T-helper 2 cell treated with Interferon-gamma antibody and Interleukin-4, amounts not matched to agents 100 ng/mL and 5 ng/mL, for 36 hours (primary cell): ENCODE results near the gene TLX3. TPM values are rescaled to one million over a fixed set of nuclear protein-coding genes. Genes with fewer than 3 reads are reported as not detected.

ENCODE experiments used
- intact Hi-C: fragments of 100-400 bp; cut with micrococcal nuclease; formaldehyde crosslinking; loops from one replicate; pipeline ENCODE4 v1.15.1; 2023
- total RNA-seq: library from RNA; stranded (reverse); gene quantifications from 2 replicates; pipeline ENCODE4 v1.2.3, GENCODE V29; 2022

TLX3 gene
- total RNA-seq, 1 donor from 2014 or later, result not detected

DNA sequence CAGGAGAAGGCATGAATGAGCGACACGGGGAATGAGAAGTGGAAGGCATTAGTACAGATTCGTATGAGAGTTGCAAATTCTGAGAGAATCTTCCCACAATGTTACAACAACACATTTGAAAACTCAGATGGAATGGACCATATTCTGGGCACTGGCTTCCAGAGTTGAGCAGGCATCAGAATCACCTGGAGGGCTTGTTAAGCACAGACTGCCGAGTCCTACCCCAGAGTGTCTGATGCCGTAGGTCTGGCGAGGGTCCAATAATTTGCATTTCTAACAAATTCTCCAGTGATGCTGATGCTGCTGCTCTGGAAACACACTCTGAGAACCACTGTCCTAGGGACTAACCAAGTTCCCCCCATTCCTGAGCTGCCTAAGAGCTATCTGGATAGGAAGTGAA is 2.9 kb upstream of the TLX3 start:
- intact Hi-C loops, result no loop called here

DNA sequence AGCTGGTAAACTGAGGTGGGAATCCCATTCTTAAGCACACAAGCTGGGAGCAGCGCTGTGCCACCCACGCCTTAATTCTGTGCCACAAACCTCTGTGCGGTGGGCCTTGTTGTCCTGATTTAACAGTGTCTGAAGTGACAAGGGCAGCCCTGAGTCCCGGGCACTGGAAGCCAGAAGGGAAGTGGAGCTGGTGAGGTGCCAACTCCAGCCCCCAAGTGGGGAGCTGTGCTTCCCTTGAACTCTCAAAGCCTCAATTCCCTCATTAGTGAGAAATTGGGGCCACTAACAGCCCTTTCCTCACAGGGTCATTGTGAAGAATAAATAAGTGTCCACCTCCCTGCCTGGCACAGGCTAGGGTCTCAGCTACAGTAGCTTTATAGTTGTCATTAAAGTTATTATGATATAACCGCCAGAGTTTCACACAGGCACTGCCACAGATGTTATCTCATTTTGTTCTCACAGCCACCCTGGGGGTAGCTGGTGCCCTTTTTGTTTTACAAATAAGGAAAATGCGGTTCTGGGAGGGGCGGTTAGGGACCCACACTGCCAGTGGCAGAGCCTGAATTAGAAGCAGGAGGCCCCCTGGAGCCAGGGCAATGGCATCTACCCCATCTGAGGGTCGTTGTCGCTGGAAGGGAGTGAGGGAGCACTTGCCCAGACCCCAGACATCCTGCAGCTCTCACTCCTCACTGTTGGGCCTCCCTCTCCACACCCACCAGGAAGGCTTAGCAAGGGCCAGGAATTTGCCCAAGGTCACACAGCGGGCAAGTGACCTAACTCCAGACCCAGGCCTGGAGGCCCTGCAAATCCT is 2.1 kb upstream of the TLX3 start:
- intact Hi-C loops, result no loop called here

- intact Hi-C loops, result no loop called here
Observed at GRCh38 chr5:171307789-171308452, 1.1 kb upstream of the TLX3 start.

- intact Hi-C loops, result loop anchor here (5.0 kb wide), 1 partner anchor 1933 kb away; no protein-coding TSS in a partner anchor
Observed at GRCh38 chr5:171309276-171310211, 496 bp downstream of the TLX3 start.

- intact Hi-C loops, result loop anchor here (5.0 kb wide), 1 partner anchor 1932 kb away; no protein-coding TSS in a partner anchor
Observed at GRCh38 chr5:171310212-171310818, 1.3 kb downstream of the TLX3 start.

DNA sequence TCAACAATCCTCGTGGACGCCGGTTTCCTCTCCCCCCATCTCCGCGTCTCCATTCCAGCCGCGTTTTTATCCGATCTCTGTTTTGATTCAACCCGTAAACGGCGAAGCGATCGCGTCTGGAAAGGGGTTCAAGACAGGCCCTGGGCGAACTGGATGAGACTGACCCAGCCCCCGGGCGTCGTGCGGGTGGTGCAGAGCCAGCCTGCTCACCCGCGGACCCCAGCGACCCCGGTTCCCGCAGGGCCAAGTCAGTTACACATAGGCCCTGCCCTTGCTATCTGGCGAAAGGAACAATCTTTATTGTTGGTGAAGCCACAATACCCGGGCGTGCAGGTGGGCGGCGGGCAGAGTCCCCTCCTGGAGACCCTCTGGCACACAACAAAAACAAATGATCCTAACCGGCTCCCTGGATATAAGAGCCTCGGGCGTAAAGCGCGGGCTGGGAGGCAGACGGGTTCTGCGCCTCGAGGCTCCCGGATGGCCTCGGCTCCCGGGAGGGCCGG is 1.8 kb downstream of the TLX3 start:
- intact Hi-C loops, result loop anchor here (5.0 kb wide), 1 partner anchor 1931 kb away; no protein-coding TSS in a partner anchor

DNA sequence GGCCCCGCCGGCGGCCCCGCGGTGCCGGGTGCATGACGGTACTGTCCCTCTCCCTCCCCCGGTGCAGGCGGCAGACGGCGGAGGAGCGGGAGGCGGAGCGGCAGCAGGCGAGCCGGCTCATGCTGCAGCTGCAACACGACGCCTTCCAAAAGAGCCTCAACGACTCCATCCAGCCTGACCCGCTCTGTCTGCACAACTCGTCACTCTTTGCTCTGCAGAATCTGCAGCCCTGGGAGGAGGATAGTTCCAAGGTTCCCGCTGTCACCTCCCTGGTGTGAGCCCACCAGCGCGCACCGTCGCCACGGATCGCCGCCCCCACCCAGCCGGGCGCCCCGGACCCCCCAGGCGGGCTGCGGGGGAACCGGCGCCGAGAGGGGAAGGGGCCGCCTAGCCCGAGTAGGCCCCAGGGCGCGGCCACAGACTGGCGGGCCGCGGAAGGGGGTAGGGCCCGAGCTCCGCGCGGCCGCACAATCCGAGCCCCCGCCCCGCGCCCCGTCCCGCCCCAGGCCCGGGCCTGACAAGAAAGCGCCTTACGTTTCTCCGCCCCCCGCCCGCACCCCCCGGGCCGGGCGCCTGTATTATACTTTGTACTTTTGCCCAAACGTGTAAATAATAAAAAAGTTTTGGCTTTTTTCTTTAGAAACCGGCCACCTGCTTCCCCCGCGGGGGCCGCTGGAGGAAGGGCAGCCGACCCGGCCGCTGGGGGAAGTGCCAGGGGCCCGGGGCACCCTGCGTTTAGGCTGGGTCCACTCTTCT is 2.5 kb downstream of the TLX3 start:
- intact Hi-C loops, result loop anchor here (5.0 kb wide), 1 partner anchor 1931 kb away; no protein-coding TSS in a partner anchor

DNA sequence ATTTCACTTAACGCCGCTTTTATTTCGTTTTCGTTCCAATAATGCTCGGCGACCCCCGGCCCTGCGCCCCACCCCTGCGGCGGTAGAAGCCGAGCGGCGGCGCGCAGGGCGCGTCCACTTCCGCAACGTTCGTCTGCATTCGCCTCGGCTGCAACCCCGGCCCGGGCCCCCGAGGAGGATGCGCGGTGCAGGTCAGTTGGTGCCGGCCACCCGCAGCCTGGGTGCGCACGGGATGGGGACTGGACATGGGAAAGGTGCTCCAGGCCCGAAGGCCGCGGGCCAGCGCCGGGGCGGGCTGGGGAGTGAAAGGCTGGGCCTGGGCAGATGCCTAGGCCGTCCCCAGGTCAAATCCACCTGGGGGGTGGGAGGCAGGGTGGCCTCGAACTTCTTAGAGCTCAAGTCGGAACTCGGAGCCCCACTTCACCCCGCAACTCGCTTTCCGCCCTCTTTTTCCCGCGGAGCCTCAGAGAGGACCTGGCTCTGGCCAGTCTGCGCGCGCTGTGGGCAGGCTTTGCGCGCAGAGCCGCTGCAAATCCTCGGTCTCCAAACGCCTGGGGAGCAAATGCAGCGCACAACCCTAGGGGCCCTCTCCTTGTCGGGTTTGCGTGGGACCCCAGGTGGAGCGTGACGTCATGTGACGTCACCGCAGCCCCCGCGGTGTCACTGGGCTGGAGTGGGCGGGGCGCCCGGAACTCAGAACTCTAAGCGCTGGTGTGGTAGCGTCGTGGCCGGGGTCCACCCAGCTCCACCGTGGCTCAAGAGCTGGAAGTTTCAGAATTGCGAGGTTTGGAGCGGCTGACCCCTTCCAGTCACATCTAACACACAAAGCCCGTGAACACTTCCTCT is 3.3 kb downstream of the TLX3 start:
- intact Hi-C loops, result loop anchor here (5.0 kb wide), 1 partner anchor 1930 kb away; no protein-coding TSS in a partner anchor

- intact Hi-C loops, result loop anchor here (5.0 kb wide), 1 partner anchor 1929 kb away; no protein-coding TSS in a partner anchor
Observed at GRCh38 chr5:171313481-171314206, 4.6 kb downstream of the TLX3 start.

- intact Hi-C loops, result loop anchor here (5.0 kb wide), 1 partner anchor 1927 kb away; no protein-coding TSS in a partner anchor
Observed at GRCh38 chr5:171314728-171315385, 5.8 kb downstream of the TLX3 start.

DNA sequence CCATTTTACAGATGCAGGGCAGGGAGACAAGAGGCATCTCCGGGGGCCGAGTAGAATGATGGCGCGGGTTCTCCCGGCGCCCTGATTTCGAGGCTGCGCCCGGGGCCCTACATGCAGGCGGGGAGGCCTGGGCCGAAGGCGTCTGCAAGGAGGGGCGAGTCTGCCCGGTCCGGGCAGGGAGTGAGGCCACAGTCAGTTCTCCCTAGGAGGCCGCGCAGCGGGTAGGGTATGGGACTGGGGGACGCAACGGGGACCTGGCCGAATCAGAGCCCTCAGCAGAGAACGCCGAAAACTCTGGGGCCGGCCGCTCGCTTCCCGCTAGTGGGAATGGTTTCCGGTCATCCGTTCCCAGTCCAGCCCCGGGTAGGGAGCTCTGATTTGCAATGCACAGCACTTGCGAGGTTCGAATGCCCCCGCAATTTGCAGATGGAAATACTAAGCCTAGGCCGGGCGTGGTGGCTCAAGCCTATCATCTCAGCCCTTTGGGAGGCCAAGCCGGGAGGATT is 6.4 kb downstream of the TLX3 start:
- intact Hi-C loops, result no loop called here

- intact Hi-C loops, result no loop called here
Observed at GRCh38 chr5:171315925-171316257, 6.8 kb downstream of the TLX3 start.

DNA sequence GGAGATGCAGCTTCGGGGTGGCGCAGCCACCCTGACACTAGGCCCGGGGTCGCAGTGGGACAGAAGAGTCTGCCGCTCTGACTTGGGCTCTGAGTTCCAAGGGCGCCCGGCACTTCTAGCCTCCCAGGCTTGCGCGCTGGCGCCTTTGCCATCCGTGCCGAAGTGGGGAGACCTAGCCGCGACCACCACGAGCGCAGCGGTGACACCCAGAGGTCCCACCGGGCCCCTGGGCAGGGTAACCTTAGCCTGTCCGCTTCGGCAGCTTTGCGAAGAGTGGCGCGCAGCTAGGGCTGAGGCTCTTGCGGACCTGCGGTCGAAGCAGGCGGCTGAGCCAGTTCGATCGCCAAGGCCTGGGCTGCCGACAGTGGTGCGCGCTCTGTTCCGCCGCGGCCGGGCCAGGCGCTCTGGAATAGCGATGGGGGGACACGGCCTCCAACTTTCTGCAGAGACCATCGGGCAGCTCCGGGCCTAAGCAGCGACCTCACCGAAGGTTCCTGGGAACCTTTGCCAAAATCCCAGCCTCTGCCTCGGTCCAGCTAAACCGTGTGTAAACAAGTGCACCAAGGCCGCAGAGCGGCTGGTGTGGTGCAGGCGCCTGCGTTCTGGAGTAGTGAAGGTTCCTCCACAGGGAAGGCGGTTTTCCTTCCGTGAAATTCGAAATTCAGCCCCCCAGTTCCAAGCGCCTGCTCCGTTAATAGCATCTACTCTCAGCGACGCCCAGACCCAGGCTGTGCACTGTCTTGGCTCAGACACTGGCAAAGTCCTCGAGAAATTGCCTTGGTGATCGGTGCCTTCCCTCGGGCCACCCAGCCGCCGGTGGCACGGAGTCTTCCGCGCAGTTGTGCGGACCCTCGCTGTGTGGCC is 7.4 kb downstream of the TLX3 start:
- intact Hi-C loops, result no loop called here

DNA sequence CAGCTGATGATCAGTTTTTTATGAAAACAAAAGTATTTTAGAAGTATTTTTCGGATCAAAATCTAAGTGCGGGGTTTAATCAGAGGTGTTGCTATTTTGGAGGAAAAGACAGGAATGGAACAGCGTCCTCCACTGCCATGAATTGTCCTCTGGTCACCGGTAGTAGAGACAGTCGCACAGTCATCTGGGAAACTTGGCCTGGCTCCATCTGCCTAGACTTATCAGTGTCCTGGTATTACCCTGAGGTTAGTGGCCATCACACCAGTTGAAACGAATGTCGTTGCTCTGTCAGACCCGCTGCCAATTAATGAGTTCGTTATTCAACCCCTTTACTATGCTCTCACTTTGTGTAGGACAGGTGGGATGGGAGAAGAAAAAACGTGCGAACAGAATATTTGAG is 8.2 kb downstream of the TLX3 start:
- intact Hi-C loops, result no loop called here

- intact Hi-C loops, result no loop called here
Observed at GRCh38 chr5:171318026-171318425, 9.0 kb downstream of the TLX3 start.

DNA sequence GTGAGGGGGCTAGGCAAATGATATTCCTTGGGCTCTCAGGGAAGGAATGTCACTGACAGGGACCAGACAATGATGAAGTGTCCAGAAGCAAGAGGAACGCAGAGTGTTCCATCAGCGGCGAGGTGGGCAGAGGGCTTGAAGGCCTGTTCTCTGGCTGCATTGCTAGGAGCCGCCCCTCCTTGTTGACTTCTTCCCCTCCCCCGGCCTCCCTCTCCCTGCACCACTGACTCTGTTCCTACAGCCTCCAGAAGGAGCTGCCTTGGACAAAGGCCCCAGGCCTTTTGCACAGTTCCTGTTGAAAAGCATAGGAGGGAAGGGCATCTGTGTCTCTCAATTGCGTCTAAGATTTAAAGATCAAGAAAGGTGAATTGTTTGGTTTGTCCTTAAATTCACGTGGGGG is 12.4 kb downstream of the TLX3 start:
- intact Hi-C loops, result no loop called here

- intact Hi-C loops, result no loop called here
Observed at GRCh38 chr5:171322527-171322926, 13.5 kb downstream of the TLX3 start.
